C4-2B (cell line): Measurements from ENCODE around the gene NUTM1.

Experiments used
- ZFX ChIP-seq: fragments of 450-650 bp; IDR thresholded peaks from 2 replicates; pipeline ENCODE4 v1.6.1; 2017
- TF ChIP-seq, protein P1 (sequence below): fragments of 450-650 bp; conservative IDR thresholded peaks from 2 replicates; pipeline ENCODE4 v1.5.1; 2017; ENCODE audit warnings: mild to moderate bottlenecking

- TF ChIP-seq, protein P1, sequence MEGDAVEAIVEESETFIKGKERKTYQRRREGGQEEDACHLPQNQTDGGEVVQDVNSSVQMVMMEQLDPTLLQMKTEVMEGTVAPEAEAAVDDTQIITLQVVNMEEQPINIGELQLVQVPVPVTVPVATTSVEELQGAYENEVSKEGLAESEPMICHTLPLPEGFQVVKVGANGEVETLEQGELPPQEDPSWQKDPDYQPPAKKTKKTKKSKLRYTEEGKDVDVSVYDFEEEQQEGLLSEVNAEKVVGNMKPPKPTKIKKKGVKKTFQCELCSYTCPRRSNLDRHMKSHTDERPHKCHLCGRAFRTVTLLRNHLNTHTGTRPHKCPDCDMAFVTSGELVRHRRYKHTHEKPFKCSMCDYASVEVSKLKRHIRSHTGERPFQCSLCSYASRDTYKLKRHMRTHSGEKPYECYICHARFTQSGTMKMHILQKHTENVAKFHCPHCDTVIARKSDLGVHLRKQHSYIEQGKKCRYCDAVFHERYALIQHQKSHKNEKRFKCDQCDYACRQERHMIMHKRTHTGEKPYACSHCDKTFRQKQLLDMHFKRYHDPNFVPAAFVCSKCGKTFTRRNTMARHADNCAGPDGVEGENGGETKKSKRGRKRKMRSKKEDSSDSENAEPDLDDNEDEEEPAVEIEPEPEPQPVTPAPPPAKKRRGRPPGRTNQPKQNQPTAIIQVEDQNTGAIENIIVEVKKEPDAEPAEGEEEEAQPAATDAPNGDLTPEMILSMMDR: no peak
- TF ChIP-seq ZFX: no peak
Measured at GRCh38 chr15:34364041-34364440, 20.9 kb downstream of the NUTM1 start.
